Natural killer cell (primary cell): ENCODE data around the gene OGFOD3. TPM values are rescaled to one million over a fixed set of nuclear protein-coding genes. Genes with fewer than 3 reads are reported as not detected.
A peak's percentile ranks its signal among the peaks of the same experiment; 100 is the strongest.

Experiments used
- ATAC-seq, 3 donors: fragments of 150-1000 bp in 2 of 3; fragments of 200-7000 bp in 1 of 3; cut with Tn5 transposase; 1 replicate in 1 of 3; 2 replicates in 2 of 3; pipeline ENCODE4 v1.10.0; 2021; ENCODE audit warnings: mild to moderate bottlenecking in 2 of 3, moderate library complexity in 2 of 3
- DNase-seq, 2 donors: peaks; one replicate each; pipeline versions ENCODE4 v3.0.0 to v3.0.0-alpha.2; 2013 to 2021; ENCODE audit warnings: mixed read lengths in 1 of 2
- H3K27ac ChIP-seq: one replicate; pipeline ENCODE4 v1.5.1; 2013; ENCODE audit warnings: mild to moderate bottlenecking, low read length
- H3K27me3 ChIP-seq: one replicate; pipeline ENCODE4 v1.6.1; 2013; ENCODE audit warnings: low read length; ENCODE audit not compliant: control insufficient read depth, insufficient read depth
- H3K36me3 ChIP-seq: one replicate; pipeline ENCODE4 v1.6.1; 2013; ENCODE audit warnings: low read length; ENCODE audit not compliant: control insufficient read depth, insufficient read depth
- H3K4me1 ChIP-seq: one replicate; pipeline ENCODE4 v1.6.1; 2013; ENCODE audit warnings: low read length; ENCODE audit not compliant: control insufficient read depth, insufficient read depth
- H3K4me3 ChIP-seq: one replicate; pipeline ENCODE4 v1.5.1; 2013; ENCODE audit warnings: low read length
- H3K9me3 ChIP-seq: one replicate; pipeline ENCODE4 v1.6.1; 2013; ENCODE audit warnings: low read length; ENCODE audit not compliant: control insufficient read depth, insufficient read depth
- H3K27ac Mint-ChIP-seq, 2 donors: one replicate each; pipeline ENCODE4 v1.8.0; 2022; ENCODE audit warnings: mild to moderate bottlenecking in 2 of 2, mixed read lengths in 2 of 2, moderate library complexity in 1 of 2
- H3K27me3 Mint-ChIP-seq, 2 donors: one replicate each; pipeline ENCODE4 v1.8.0; 2022; ENCODE audit warnings: low read depth in 2 of 2, mixed read lengths in 2 of 2
- H3K36me3 Mint-ChIP-seq: one replicate; pipeline ENCODE4 v1.8.0; 2022; ENCODE audit warnings: mixed read lengths
- H3K4me1 Mint-ChIP-seq, 2 donors: one replicate each; pipeline ENCODE4 v1.8.0; 2022; ENCODE audit warnings: mixed read lengths in 2 of 2
- H3K4me3 Mint-ChIP-seq: one replicate; pipeline ENCODE4 v1.8.0; 2022; ENCODE audit warnings: mild to moderate bottlenecking, moderate library complexity, mixed read lengths
- H3K9me3 Mint-ChIP-seq, 2 donors: one replicate each; pipeline ENCODE4 v1.8.0; 2022; ENCODE audit warnings: mixed read lengths in 2 of 2
- CTCF ChIP-seq: fragments of 200-600 bp; IDR thresholded peaks from one replicate; pipeline ENCODE4 v1.8.0; 2022; ENCODE audit warnings: antibody characterized with exemption
- WGBS: methylation state at CpG from one replicate; pipeline ENCODE4 v1.1.7; 2013; ENCODE audit warnings: missing lambda C conversion rate; ENCODE audit not compliant: insufficient coverage; 5-methylcytosine and 5-hydroxymethylcytosine counted together
- intact Hi-C: fragments of 100-400 bp; cut with micrococcal nuclease; formaldehyde crosslinking; loops from one replicate; pipeline ENCODE4 v1.14.2; 2022
- total RNA-seq, 4 donors: library from RNA; stranded (reverse); fragments of 120-200 nt in 1 of 4; gene quantifications; one replicate each; pipeline versions ENCODE4 v1.2.3 to v1.2.4, GENCODE V29; 2013 to 2022

Gene OGFOD3
- total RNA-seq, 3 donors from 2014 or later (not counting 1 experiment from before 2014, with no cell fraction given): 21.6 to 28.6 (median 23.3) TPM

- no peaks in the 10 kb centered on the region for H3K36me3 Mint-ChIP-seq
- ATAC-seq: no peak
- Histone ChIP-seq H3K4me1 (peaks cover 61% of the 10 kb centered on the region), H3K36me3 (peaks cover 16% of the 10 kb centered on the region), H3K4me3 (no peak overlapping the region), H3K27me3 (no peaks in the 10 kb centered on the region), H3K27ac (peak overlapping the region; percentile 41), H3K9me3 (no peaks in the 10 kb centered on the region)
- intact Hi-C loops: no loop called here
- H3K9me3 Mint-ChIP-seq: no peaks in the 10 kb centered on the region
- TF ChIP-seq CTCF: no peak
- peak overlapping the region; percentile 60 for H3K4me3 Mint-ChIP-seq
- no peaks in the 10 kb centered on the region for H3K27me3 Mint-ChIP-seq
- H3K4me1 Mint-ChIP-seq: peaks cover 31 to 41% of the 10 kb centered on the region in 2 donors
- 76% methylated on average over 32 of the region's 32 CpGs for WGBS
- H3K27ac Mint-ChIP-seq: peak overlapping the region; percentile 76 to 84
- no peak for DNase-seq
Observed at GRCh38 chr17:82433560-82434215, 15.3 kb upstream of the OGFOD3 start.

GRCh38 chr17:82432017-82432416 is 13.6 kb upstream of the OGFOD3 start:
- H3K4me3 ChIP-seq: no peak overlapping the region
- H3K9me3 ChIP-seq: no peaks in the 10 kb centered on the region
- Mint-ChIP-seq H3K4me3 (no peak overlapping the region), H3K36me3 (no peaks in the 10 kb centered on the region), H3K27me3 (no peaks in the 10 kb centered on the region), H3K27ac (peak overlapping the region; percentile 92 to 97), H3K9me3 (no peaks in the 10 kb centered on the region), H3K4me1 (peaks cover 40 to 44% of the 10 kb centered on the region in 2 donors)
- H3K27ac ChIP-seq: no peak overlapping the region
- H3K36me3 ChIP-seq: peaks cover 7% of the 10 kb centered on the region
- no peaks in the 10 kb centered on the region for H3K27me3 ChIP-seq
- ATAC-seq (no peak), DNase-seq (no peak)
- intact Hi-C loops: no loop called here
- H3K4me1 ChIP-seq: peaks cover 62% of the 10 kb centered on the region
- TF ChIP-seq CTCF: no peak
- 67% methylated on average over 8 of the region's 8 CpGs for WGBS

- peak overlapping the region; percentile 39 for H3K4me3 ChIP-seq
- WGBS: 47% methylated on average over 7 of the region's 7 CpGs
- DNase-seq (no peak), ATAC-seq (peak; percentile 14 to 52 (median 39))
- H3K9me3 ChIP-seq: no peaks in the 10 kb centered on the region
- Mint-ChIP-seq H3K9me3 (no peaks in the 10 kb centered on the region), H3K27me3 (no peaks in the 10 kb centered on the region), H3K4me3 (peak overlapping the region; percentile 89), H3K4me1 (peaks cover 44 to 47% of the 10 kb centered on the region in 2 donors), H3K27ac (peak overlapping the region; percentile 92 to 97), H3K36me3 (no peaks in the 10 kb centered on the region)
- intact Hi-C loops: no loop called here
- H3K27me3 ChIP-seq: no peaks in the 10 kb centered on the region
- peaks cover 42% of the 10 kb centered on the region for H3K4me1 ChIP-seq
- TF ChIP-seq CTCF: no peak
- H3K36me3 ChIP-seq: no peaks in the 10 kb centered on the region
- peak overlapping the region; percentile 76 for H3K27ac ChIP-seq
Observed at GRCh38 chr17:82429824-82430223, 11.4 kb upstream of the OGFOD3 start.

- Mint-ChIP-seq H3K9me3 (no peaks in the 10 kb centered on the region), H3K27me3 (no peaks in the 10 kb centered on the region), H3K36me3 (no peaks in the 10 kb centered on the region), H3K4me3 (peak overlapping the region; percentile 89), H3K4me1 (peaks cover 38 to 46% of the 10 kb centered on the region in 2 donors), H3K27ac (peak overlapping the region; percentile 92 to 97)
- intact Hi-C loops: no loop called here
- ATAC-seq (no peak), DNase-seq (no peak)
- H3K4me3 ChIP-seq: no peak overlapping the region
- TF ChIP-seq CTCF: no peak
- H3K36me3 ChIP-seq: peaks cover 3% of the 10 kb centered on the region
- H3K4me1 ChIP-seq: peaks cover 38% of the 10 kb centered on the region
- no peaks in the 10 kb centered on the region for H3K27me3 ChIP-seq
- H3K27ac ChIP-seq: no peak overlapping the region
- WGBS: 100% methylated on average over 3 of the region's 3 CpGs
- H3K9me3 ChIP-seq: no peaks in the 10 kb centered on the region
Observed at GRCh38 chr17:82428546-82428945, 10.2 kb upstream of the OGFOD3 start.
